HS-5 (cell line): ENCODE data around the gene RPLP2.

ENCODE experiments used
- DNase-seq: peaks from one replicate; pipeline ENCODE4 v3.0.0-alpha.2; 2012; ENCODE audit warnings: low read depth

The RPLP2 gene

GRCh38 chr11:791658-792534, 17.9 kb upstream of the RPLP2 start:
- DNase-seq: no peak

DNA sequence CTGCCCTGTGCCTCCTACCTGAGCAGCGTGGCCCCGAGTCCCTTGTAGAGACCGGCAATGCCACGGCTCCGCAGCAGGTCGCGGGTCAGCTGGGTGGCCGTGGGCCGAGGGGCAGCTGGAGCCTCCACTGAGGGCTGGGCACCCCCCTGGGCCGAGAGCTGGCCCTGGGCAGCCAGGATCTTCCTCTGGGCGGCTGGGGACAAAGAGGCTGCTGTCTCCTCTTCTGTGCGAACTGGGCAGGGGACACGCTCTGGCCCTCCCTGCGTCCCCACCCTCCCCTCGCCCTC, 17.3 kb upstream of the RPLP2 start:
- DNase-seq: no peak

- DNase-seq: no peak
Measured at GRCh38 chr11:792873-793272, 16.9 kb upstream of the RPLP2 start.

DNA sequence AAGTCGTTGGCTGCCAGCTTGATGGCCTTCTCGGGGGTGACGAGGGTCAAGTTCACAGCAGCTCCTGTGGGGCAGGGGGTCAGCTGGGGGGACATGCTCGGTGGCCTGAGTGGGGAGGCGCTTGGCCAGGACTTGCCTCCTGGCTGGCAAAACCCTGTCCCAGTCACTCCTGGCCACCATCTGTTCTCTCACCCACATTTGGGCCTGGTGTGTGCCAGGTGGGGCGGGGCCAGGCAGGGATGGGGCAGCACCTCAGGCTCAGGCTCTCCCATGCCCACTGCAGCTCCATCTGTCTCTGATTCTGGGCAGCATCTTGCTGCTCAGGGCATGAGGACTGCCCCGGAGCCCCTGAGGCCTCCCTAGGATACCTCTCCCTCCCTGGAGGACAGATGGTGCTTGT, 16.2 kb upstream of the RPLP2 start:
- DNase-seq: no peak

- no peak for DNase-seq
Measured at GRCh38 chr11:794013-794765, 15.6 kb upstream of the RPLP2 start.

DNA sequence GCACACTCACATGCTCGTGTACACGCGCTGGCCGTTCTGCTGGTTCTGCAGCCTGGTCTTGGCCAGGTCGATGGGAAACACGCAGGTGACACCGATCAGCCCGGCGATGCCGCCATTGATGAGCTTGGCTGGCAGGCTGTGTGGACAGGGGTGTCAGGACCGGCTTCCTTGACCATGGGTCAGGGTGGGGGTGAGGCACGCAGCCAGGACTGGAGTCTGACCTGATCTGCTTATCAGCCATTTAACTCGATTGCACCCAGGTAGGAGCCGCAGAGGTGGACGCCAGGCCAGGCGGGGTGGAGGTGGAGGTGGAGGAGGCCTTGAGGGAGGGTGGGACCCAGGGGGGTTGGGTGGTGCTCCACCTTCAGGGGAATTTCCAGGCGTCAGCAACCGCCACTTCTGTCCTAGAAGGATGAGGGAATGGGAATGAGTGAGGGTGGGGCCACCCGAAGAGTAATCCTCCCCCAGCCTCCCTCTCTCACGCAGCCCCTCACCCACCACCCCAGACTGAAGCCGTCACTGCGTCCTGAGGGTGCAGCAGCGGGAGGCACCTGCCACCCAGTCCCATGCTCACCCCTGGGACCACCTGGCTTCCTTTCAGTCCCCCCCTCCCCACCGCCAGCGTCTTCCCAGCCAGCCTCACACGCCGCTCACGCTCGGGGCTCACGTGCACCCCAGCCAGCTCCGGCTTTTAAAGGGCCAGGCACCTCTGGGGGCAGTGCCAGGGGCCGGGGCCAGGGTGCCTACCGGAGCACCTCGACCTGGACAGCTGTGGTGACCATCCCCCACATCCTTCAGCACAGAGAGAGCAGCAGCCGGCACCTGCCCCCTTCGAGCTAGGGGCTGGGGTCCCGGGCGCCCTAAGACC, 14.8 kb upstream of the RPLP2 start:
- DNase-seq: no peak

- no peak for DNase-seq
Measured at GRCh38 chr11:795634-796564, 13.9 kb upstream of the RPLP2 start.

- no peak for DNase-seq
Measured at GRCh38 chr11:796565-797295, 13.0 kb upstream of the RPLP2 start.

DNA sequence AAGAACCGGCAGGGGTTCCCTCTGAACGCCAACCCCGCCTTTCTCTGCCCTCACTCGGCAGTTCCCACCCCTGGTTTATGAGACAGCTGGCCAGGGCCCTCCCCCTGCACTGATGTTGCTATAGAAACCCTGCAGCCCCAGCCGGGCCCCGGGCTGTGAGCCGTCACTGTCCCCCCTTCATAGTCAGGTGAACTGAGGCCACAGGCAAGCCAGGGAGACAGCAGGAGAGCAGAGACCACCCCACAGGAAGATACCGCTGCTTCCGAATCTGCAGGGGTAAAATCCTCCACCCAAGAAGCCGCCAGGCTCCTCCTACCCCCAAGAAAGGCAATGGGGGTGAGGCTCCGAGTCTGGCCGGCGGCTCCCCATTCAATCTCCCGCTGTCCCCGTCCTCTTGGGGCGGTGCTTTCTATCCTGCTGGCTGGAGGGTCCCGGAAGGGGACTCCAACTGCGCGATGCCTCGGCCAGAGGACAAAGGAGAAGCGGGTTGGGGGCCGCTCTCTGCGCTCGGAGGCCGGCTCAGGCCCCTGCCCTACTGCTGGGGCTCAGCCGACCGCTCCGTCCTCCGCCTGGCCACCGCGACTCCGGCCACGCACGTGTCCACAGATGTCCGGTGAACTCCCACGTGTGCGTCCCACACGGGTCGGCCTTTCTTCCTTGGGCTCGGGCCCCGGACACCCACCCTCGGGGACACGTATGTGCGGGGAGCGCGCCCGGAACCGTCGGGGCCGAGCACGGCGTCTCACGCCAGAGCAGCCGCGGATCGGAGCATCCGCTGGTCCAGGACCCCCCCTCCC, 12.3 kb upstream of the RPLP2 start:
- no peak for DNase-seq

GRCh38 chr11:798093-798713, 11.6 kb upstream of the RPLP2 start, which contains the start of gene SLC25A22:
SLC25A22 (minus strand) TSS chr11:798281; CDS start chr11:795006, 3,275 bp downstream.
- DNase-seq: no peak

GRCh38 chr11:799641-800316, 10.0 kb upstream of the RPLP2 start:
- no peak for DNase-seq

DNA sequence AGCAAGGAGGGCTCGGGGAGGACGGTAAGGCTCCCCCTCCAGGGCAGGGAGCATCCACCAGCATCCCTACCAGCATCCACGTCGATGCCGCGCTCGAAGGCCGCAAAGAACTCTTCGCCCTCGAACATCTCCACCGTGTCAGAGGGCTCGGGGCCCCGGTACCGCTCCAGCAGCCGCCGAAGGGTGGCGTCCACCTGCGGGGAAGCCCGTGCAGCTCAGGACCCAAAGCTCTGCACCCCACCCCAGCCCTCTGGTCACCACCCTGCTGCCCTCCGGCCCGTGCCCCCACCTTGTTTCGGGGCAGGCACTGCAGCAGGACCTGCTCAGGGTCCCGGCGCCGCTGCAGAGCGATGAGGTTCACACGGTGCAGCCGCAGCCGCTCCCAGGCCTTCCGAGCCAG, 9.3 kb upstream of the RPLP2 start:
- DNase-seq: no peak

- DNase-seq: no peak
Measured at GRCh38 chr11:801097-801780, 8.5 kb upstream of the RPLP2 start.

- no peak for DNase-seq
Measured at GRCh38 chr11:802018-802617, 7.6 kb upstream of the RPLP2 start.

GRCh38 chr11:802693-803466, 6.9 kb upstream of the RPLP2 start:
- DNase-seq: no peak

GRCh38 chr11:803467-803742, 6.4 kb upstream of the RPLP2 start:
- DNase-seq: no peak
